Neural cell (in vitro differentiated cells): ENCODE measurements around the gene HPDL.

Experiments used
- CTCF ChIP-seq: fragments of 450-650 bp; IDR thresholded peaks from 2 replicates; pipeline ENCODE4 v1.5.1; 2014; ENCODE audit warnings: antibody characterized with exemption, mild to moderate bottlenecking, moderate library complexity; ENCODE audit not compliant: poor library complexity, severe bottlenecking
- EP300 ChIP-seq: fragments of 450-650 bp; conservative IDR thresholded peaks from 2 replicates; pipeline ENCODE4 v1.6.1; 2014; ENCODE audit warnings: antibody characterized with exemption, mild to moderate bottlenecking, moderate library complexity; ENCODE audit not compliant: poor library complexity, severe bottlenecking
- EZH2 ChIP-seq: fragments of 200-600, 300-800 bp; shearing (Covaris generic), sonication (generic); IDR thresholded peaks from 2 replicates; pipeline ENCODE4 v1.6.1; 2014; ENCODE audit warnings: antibody characterized with exemption, low read length, borderline replicate concordance, mild to moderate bottlenecking; ENCODE audit not compliant: insufficient read depth, poor library complexity, severe bottlenecking
- MXI1 ChIP-seq: fragments of 450-650 bp; conservative IDR thresholded peaks from 2 replicates; pipeline ENCODE4 v1.6.1; 2014; ENCODE audit warnings: antibody characterized with exemption, mild to moderate bottlenecking; ENCODE audit not compliant: poor library complexity, severe bottlenecking
- POLR2AphosphoS5 ChIP-seq: IDR thresholded peaks from 2 replicates; pipeline ENCODE4 v1.6.1; 2012
- RAD21 ChIP-seq: fragments of 450-650 bp; conservative IDR thresholded peaks from 2 replicates; pipeline ENCODE4 v1.6.1; 2014; ENCODE audit warnings: antibody characterized with exemption, mild to moderate bottlenecking, moderate library complexity
- REST ChIP-seq: IDR thresholded peaks from 2 replicates; pipeline ENCODE4 v1.6.1; 2012; ENCODE audit warnings: borderline replicate concordance
- SMC3 ChIP-seq: fragments of 450-650 bp; conservative IDR thresholded peaks from 2 replicates; pipeline ENCODE4 v1.6.1; 2014; ENCODE audit warnings: antibody characterized with exemption, mild to moderate bottlenecking, moderate library complexity; ENCODE audit not compliant: poor library complexity
- TAF1 ChIP-seq: IDR thresholded peaks from 2 replicates; pipeline ENCODE4 v1.6.1; 2012; ENCODE audit warnings: low read depth

- TF ChIP-seq CTCF (no peak), REST (no peak), POLR2AphosphoS5 (no peak), EZH2 (no peak), EP300 (no peak), RAD21 (no peak), TAF1 (no peak), SMC3 (no peak), MXI1 (no peak)
These were observed 14.2 kb downstream of the HPDL start for GRCh38 chr1:45340816-45341466.
